ENCODE measurements around the gene OR2D3.

- TF ChIP-seq POLR2A (IDR thresholded peaks at IDR 0.05) (no peak), CTCF (IDR thresholded peaks at IDR 0.05) (no peak), POLR2AphosphoS5 (IDR thresholded peaks at IDR 0.05; ENCODE audit: insufficient read depth in 1 of 2, low read depth in 1 of 2) (no peak)
These were observed 32.0 kb upstream of the OR2D3 start for GRCh38 chr11:6888830-6889229.

Data from vagina (tissue), 2 donors.